HG02623 (cell line): Measurements from ENCODE around the gene ICAM4.

Source experiments
- ATAC-seq: cut with Tn5 transposase; IDR thresholded peaks from one replicate; pipeline ENCODE4 v1.9.1; 2021; ENCODE audit warnings: moderate library complexity; ENCODE audit not compliant: unreplicated experiment

The ICAM4 gene

GRCh38 chr19:10290357-10290875 is 3.7 kb downstream of the ICAM4 start:
- no peak for ATAC-seq

- no peak for ATAC-seq
Measured at GRCh38 chr19:10290876-10291553, 4.3 kb downstream of the ICAM4 start.

GRCh38 chr19:10291554-10292205 is 4.9 kb downstream of the ICAM4 start:
- no peak for ATAC-seq

- ATAC-seq: no peak
Measured at GRCh38 chr19:10292206-10292788, 5.5 kb downstream of the ICAM4 start.

- ATAC-seq: no peak
Measured at GRCh38 chr19:10292789-10293636, 6.3 kb downstream of the ICAM4 start.

- ATAC-seq: no peak
Measured at GRCh38 chr19:10293637-10294367, 7.0 kb downstream of the ICAM4 start.

GRCh38 chr19:10294368-10294697 is 7.6 kb downstream of the ICAM4 start:
- ATAC-seq: no peak

GRCh38 chr19:10295305-10295846 is 8.6 kb downstream of the ICAM4 start:
- ATAC-seq: no peak

- no peak for ATAC-seq
Measured at GRCh38 chr19:10295847-10296591, 9.3 kb downstream of the ICAM4 start.

- no peak for ATAC-seq
Measured at GRCh38 chr19:10299545-10300458, 13.0 kb downstream of the ICAM4 start.

GRCh38 chr19:10305139-10305806 is 18.5 kb downstream of the ICAM4 start:
- no peak for ATAC-seq

GRCh38 chr19:10306327-10306726 is 19.6 kb downstream of the ICAM4 start:
- no peak for ATAC-seq

GRCh38 chr19:10309423-10309822 is 22.7 kb downstream of the ICAM4 start, which contains the start of gene ZGLP1:
Gene ZGLP1, minus strand, starts transcription at chr19:10309815.
- ATAC-seq: no peak

GRCh38 chr19:10315335-10316214 is 28.8 kb downstream of the ICAM4 start, which contains the start of gene FDX2:
Gene FDX2, minus strand, starts transcription at chr19:10316015. Its CDS starts 19 bp downstream, at chr19:10315996.
- peak; percentile 55 for ATAC-seq

- ATAC-seq: no peak
Measured at GRCh38 chr19:10316229-10317044, 29.7 kb downstream of the ICAM4 start.
